Caco-2 (cell line): ENCODE measurements around the gene GABRP. TPM values are rescaled to one million over a fixed set of nuclear protein-coding genes. Genes with fewer than 3 reads are reported as not detected.

ENCODE experiments used
- BruUV-seq: library from RNA; stranded (reverse); fragments of 400-500 nt; replicated peaks from 2 replicates; lab custom pipeline; 2021; lab: Mats Ljungman, UMichigan
- CTCF ChIA-PET: fragments of 300-600 bp; sonication (Branson Sonifier 250); formaldehyde crosslinking; loops from one replicate; lab custom pipeline; 2022; ENCODE audit warnings: antibody characterized with exemption; lab: Charles Lee
- POLR2A ChIA-PET: fragments of 300-600 bp; sonication (Branson Sonifier 250); formaldehyde crosslinking; loops from one replicate; lab custom pipeline; 2022; ENCODE audit warnings: antibody characterized with exemption; lab: Charles Lee
- DNase-seq, 2 experiments: peaks; one replicate each; pipeline versions ENCODE4 v3.0.0 to v3.0.0-alpha.2; 2020 to 2022
- H3K27me3 ChIP-seq: replicated peaks from 2 replicates; pipeline ENCODE4 v1.6.0; 2011; ENCODE audit warnings: low read length; ENCODE audit not compliant: control insufficient read depth, insufficient read depth
- H3K36me3 ChIP-seq: 2 replicates; pipeline ENCODE4 v1.5.1; 2011; ENCODE audit warnings: low read length; ENCODE audit not compliant: control insufficient read depth, insufficient read depth
- H3K4me1 ChIP-seq: fragments of 250-450 bp; sonication (Bioruptor Pico); 2 replicates; pipeline ENCODE4 v1.5.1; 2020; ENCODE audit warnings: mild to moderate bottlenecking
- H3K4me3 ChIP-seq: 2 replicates; pipeline ENCODE4 v1.5.1; 2011; ENCODE audit warnings: low read depth, mild to moderate bottlenecking, control low read depth, low read length
- H3K9me3 ChIP-seq: fragments of 250-450 bp; sonication (Bioruptor Pico); 2 replicates; pipeline ENCODE4 v1.5.1; 2020; ENCODE audit warnings: mild to moderate bottlenecking, moderate library complexity
- H3K27ac Mint-ChIP-seq: one replicate; pipeline ENCODE4 v1.8.0; 2022; ENCODE audit warnings: mixed read lengths; ENCODE audit not compliant: unreplicated experiment
- H3K27me3 Mint-ChIP-seq: one replicate; pipeline ENCODE4 v1.8.0; 2022; ENCODE audit warnings: mixed read lengths; ENCODE audit not compliant: insufficient read depth, unreplicated experiment
- H3K36me3 Mint-ChIP-seq: one replicate; pipeline ENCODE4 v1.8.0; 2022; ENCODE audit warnings: mild to moderate bottlenecking, mixed read lengths; ENCODE audit not compliant: insufficient read depth, unreplicated experiment
- H3K4me1 Mint-ChIP-seq: one replicate; pipeline ENCODE4 v1.8.0; 2022; ENCODE audit warnings: low read depth, mixed read lengths; ENCODE audit not compliant: unreplicated experiment
- H3K4me3 Mint-ChIP-seq: one replicate; pipeline ENCODE4 v1.8.0; 2022; ENCODE audit warnings: mild to moderate bottlenecking, moderate library complexity, mixed read lengths; ENCODE audit not compliant: unreplicated experiment
- H3K9me3 Mint-ChIP-seq: one replicate; pipeline ENCODE4 v1.8.0; 2022; ENCODE audit warnings: mixed read lengths; ENCODE audit not compliant: unreplicated experiment
- CTCF ChIP-seq, 2 experiments: fragments of 200-600 bp in 1 of 2; IDR thresholded peaks; 1 replicate in 1 of 2; 2 replicates in 1 of 2; pipeline versions ENCODE4 v1.5.1 to v1.8.0; 2011 to 2022; ENCODE audit warnings: antibody characterized with exemption in 1 of 2, control low read depth in 1 of 2, inconsistent platforms in 1 of 2, low read depth in 1 of 2, low read length in 1 of 2, mild to moderate bottlenecking in 1 of 2, moderate library complexity in 1 of 2; ENCODE audit not compliant: insufficient read depth in 1 of 2, severe bottlenecking in 1 of 2, unreplicated experiment in 1 of 2
- intact Hi-C: fragments of 100-400 bp; cut with micrococcal nuclease; formaldehyde crosslinking; loops from one replicate; pipeline ENCODE4 v1.10.0; 2022; ENCODE audit not compliant: unreplicated experiment
- total RNA-seq: library from RNA; stranded (reverse); gene quantifications from 2 replicates; pipeline ENCODE4 v1.2.3, GENCODE V29; 2022

GABRP gene
- total RNA-seq, 1 experiment from 2014 or later: 4.8 TPM

GRCh38 chr5:170813231-170813630 lies 29.7 kb downstream of the GABRP start:
- intact Hi-C loops: no loop called here
- POLR2A ChIA-PET: no interaction called here
- H3K9me3 Mint-ChIP-seq: no peaks in the 10 kb centered on the region
- no peak overlapping the region for H3K4me3 ChIP-seq
- H3K36me3 ChIP-seq: no peaks in the 10 kb centered on the region
- no peaks in the 10 kb centered on the region for H3K36me3 Mint-ChIP-seq
- CTCF ChIA-PET: no interaction called here
- no peak for DNase-seq
- H3K27me3 Mint-ChIP-seq: no peaks in the 10 kb centered on the region
- TF ChIP-seq CTCF (IDR thresholded peaks at IDR 0.05; ENCODE audit: insufficient read depth in 1 of 2, low read depth in 1 of 2, low read length in 1 of 2, severe bottlenecking in 1 of 2, unreplicated experiment in 1 of 2): no peak
- no TSS peak for BruUV-seq
- H3K27me3 ChIP-seq: no peaks in the 10 kb centered on the region
- no peak overlapping the region for H3K27ac Mint-ChIP-seq
- H3K4me3 Mint-ChIP-seq: no peak overlapping the region
- H3K4me1 Mint-ChIP-seq: no peaks in the 10 kb centered on the region
- H3K9me3 ChIP-seq: no peaks in the 10 kb centered on the region; the same call in 1 of the 2 replicates
- H3K4me1 ChIP-seq: no peaks in the 10 kb centered on the region

GRCh38 chr5:170817195-170817594 lies 33.7 kb downstream of the GABRP start:
- Histone ChIP-seq H3K9me3 (no peaks in the 10 kb centered on the region; the same call in 1 of the 2 replicates), H3K4me3 (no peak overlapping the region), H3K36me3 (no peaks in the 10 kb centered on the region), H3K4me1 (no peaks in the 10 kb centered on the region), H3K27me3 (no peaks in the 10 kb centered on the region)
- no peaks in the 10 kb centered on the region for H3K4me1 Mint-ChIP-seq
- H3K27me3 Mint-ChIP-seq: no peaks in the 10 kb centered on the region
- no peak for TF ChIP-seq CTCF (IDR thresholded peaks at IDR 0.05; ENCODE audit: insufficient read depth in 1 of 2, low read depth in 1 of 2, low read length in 1 of 2, severe bottlenecking in 1 of 2, unreplicated experiment in 1 of 2)
- no peaks in the 10 kb centered on the region for H3K36me3 Mint-ChIP-seq
- no TSS peak for BruUV-seq
- no peaks in the 10 kb centered on the region for H3K9me3 Mint-ChIP-seq
- intact Hi-C loops: no loop called here
- DNase-seq: no peak
- ChIA-PET CTCF (no interaction called here), POLR2A (no interaction called here)
- H3K27ac Mint-ChIP-seq: no peak overlapping the region
- H3K4me3 Mint-ChIP-seq: no peak overlapping the region

- no TSS peak for BruUV-seq
- Mint-ChIP-seq H3K27ac (no peak overlapping the region), H3K9me3 (no peaks in the 10 kb centered on the region), H3K4me1 (no peaks in the 10 kb centered on the region), H3K4me3 (no peak overlapping the region), H3K36me3 (no peaks in the 10 kb centered on the region), H3K27me3 (no peaks in the 10 kb centered on the region)
- no peaks in the 10 kb centered on the region for H3K36me3 ChIP-seq
- DNase-seq: no peak
- intact Hi-C loops: no loop called here
- H3K4me3 ChIP-seq: no peak overlapping the region
- H3K4me1 ChIP-seq: no peaks in the 10 kb centered on the region
- ChIA-PET POLR2A (no interaction called here), CTCF (no interaction called here)
- no peak for TF ChIP-seq CTCF (IDR thresholded peaks at IDR 0.05; ENCODE audit: insufficient read depth in 1 of 2, low read depth in 1 of 2, low read length in 1 of 2, severe bottlenecking in 1 of 2, unreplicated experiment in 1 of 2)
- no peaks in the 10 kb centered on the region for H3K27me3 ChIP-seq
- no peaks in the 10 kb centered on the region; the same call in 1 of the 2 replicates for H3K9me3 ChIP-seq
These were observed 34.7 kb downstream of the GABRP start for GRCh38 chr5:170818232-170818631.
